GM19240 (cell line): Measurements from ENCODE around the gene PKP1.

Experiments
- DNase-seq: peaks from one replicate; pipeline ENCODE4 v3.0.0; 2011; ENCODE audit warnings: low spot score; ENCODE audit not compliant: insufficient read length

PKP1 gene

DNA sequence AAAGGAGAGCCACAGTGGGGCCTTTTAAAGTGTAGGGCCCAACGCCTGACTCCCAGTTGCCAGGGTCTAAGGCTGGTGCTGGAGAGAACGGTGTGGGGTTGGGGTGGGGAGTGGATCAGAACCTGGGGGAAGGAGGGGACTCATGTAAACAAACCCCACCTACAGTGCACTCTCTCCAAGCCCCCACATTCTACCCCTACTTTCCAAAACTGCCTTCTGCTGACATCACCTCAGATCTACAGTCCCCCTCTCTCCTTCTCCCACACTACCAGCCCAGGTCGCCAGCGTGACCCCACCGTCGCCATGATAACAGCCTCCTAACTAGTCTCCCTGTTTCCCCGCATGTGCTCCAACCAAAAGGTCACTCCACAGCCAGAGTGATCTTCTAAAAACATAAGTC lies 67.6 kb downstream of the PKP1 start:
- DNase-seq = no peak

DNA sequence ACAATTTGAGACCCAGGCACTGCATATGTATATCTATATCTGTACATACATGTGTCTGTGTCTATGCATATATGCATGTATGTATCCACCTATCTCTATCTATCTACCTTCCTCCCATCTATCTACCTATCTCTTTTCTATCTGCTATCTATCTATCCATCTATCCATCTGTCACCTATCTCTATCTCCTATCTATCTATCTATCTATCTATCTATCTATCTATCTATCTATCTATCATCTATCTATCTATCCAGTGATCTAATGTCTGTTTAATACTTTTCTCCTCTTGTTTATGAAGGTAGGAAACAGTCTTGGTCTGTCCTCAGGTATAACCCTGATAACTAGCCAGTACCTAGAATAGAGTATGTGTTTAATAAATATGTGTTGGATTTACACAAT lies 68.3 kb downstream of the PKP1 start:
- no peak for DNase-seq

- no peak for DNase-seq
Measured at GRCh38 chr1:201353186-201353940, 70.1 kb downstream of the PKP1 start.

DNA sequence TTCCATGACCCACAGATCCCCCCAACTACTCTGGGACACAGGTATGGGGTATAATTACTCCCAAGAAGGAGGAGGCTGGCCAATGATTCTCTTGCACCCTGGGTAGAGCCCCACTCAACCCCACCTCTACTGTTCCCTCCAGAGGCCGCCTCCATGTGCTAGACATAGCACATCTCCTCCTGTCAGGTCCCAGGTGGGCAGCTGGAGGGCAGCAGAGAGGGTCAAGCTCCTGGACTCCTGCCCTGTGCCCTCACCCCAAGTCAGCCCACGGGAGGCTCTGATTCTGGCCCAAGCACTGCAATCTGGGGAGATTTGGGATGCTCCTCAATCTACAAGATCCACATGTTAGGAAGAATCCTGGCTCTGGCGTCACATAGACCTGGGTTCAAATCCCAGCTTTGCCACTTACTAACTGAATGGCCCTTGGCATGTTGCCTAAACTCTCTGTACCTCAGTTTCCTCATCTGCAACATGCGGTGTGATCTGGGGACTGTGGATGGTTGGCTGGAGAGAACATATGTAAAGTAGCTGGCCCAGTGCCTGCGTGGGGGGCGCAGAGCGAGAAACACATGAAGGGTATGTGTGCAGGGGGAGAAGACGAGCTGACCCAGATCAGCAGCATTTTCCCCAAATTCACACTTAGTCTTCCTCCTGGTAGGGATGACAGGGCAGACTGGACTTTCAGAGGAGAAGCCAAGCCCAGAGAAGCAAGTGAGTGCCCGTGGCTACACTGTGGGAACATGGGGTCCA lies 71.0 kb downstream of the PKP1 start:
- DNase-seq = no peak

- no peak for DNase-seq
Measured at GRCh38 chr1:201354901-201355295, 71.6 kb downstream of the PKP1 start.

DNA sequence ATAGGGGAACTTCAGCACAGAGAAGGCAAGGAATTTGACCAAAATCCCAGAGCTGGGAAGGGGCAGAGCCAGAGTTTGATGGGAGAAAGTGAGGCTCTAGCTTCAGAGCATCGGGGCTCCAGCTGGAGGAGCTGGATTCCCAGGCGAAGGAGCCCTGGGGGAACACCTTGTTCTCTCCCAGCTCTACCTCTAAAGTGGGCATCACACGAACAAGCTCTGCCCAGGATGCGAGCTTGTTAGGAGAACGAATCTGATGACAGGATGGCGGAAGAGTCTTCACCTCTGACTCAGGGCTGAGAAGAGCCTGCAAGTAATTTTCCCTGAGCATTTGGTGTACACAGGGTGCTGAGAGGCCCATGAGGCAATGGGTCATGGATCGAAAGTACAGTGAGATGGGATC lies 72.2 kb downstream of the PKP1 start:
- no peak for DNase-seq

- DNase-seq = no peak
Measured at GRCh38 chr1:201356236-201356635, 72.9 kb downstream of the PKP1 start.

DNA sequence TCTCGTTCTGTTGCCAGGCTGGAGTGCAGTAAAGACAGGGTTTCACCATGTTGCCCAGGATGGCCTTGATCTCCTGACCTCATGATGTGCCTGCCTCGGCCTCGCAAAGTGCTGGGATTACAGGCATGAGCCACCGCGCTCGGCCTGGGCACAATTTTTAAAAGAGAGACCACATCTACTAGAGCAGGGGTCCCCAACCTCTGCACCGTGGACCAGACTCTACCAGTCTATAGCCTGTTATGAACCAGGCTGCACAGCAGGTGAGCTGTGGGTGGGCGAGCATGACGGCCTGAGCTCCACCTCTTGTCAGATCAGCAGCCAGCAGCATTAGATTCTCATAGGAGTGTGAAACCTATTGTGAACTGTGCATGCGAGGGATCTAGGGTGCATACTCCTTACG lies 73.4 kb downstream of the PKP1 start:
- DNase-seq = no peak

DNA sequence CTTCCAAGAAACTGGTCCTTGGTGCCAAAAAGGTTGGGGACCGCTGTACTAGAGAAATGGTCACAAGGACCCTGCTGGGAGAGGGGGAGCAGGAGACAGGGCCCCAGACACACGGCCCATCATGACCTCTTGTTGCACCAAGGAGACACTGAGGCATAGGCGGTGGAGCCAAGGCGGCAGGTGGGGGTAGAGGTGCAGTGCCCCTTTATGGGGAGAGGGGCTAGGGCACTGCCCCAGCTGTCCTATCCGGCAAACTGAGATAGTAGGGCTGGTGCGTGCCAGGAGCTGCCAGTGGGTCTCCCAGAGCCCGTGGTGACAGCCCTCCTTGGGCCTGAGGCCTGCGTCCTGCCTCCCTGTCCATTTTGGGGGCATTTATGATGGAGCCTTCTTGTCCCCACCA lies 73.9 kb downstream of the PKP1 start:
- DNase-seq = no peak

GRCh38 chr1:201357636-201358348 lies 74.5 kb downstream of the PKP1 start:
- DNase-seq = no peak

DNA sequence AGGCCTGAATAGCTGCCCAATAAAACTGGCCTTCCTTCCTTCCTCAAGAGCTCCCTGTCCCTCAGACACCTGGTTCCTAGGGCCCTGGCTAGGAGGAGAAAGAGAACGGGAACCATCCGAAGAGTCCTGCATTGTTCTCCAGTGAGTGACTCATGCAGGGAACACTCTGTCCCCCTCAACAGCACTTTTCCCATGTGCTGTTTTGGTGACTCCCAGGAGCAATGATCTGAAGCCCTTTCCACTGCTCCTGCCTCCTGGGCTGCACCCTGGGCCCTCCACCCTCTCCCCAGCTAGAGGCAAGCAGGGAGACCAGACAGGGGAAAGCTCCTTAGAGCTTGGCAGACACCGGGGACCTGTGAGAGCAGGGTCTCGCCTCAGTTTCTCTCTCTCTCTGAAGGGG lies 75.3 kb downstream of the PKP1 start:
- no peak for DNase-seq

GRCh38 chr1:201359031-201359872 lies 75.9 kb downstream of the PKP1 start:
- DNase-seq = no peak

- no peak for DNase-seq
Measured at GRCh38 chr1:201359873-201360210, 76.5 kb downstream of the PKP1 start.

DNA sequence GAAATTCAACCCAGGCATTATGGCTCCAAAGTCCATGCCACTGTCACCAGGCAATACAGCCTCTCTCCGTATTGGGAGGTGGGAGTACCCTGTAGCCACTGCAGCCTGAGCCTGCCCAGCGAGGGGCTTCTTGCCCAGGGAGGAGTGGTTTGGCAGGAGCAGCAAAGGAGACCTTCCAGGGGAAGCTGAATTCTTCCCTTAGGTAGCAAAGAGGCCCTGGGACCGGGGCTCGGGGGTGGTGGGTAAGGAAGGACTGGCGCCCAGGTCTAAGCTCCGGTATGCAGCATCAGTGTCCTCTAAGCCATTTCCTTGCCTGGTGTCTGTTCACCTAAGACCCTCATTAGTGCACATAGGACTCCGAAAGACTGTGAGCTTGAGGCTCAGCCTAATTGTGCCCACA lies 77.2 kb downstream of the PKP1 start:
- DNase-seq = no peak

DNA sequence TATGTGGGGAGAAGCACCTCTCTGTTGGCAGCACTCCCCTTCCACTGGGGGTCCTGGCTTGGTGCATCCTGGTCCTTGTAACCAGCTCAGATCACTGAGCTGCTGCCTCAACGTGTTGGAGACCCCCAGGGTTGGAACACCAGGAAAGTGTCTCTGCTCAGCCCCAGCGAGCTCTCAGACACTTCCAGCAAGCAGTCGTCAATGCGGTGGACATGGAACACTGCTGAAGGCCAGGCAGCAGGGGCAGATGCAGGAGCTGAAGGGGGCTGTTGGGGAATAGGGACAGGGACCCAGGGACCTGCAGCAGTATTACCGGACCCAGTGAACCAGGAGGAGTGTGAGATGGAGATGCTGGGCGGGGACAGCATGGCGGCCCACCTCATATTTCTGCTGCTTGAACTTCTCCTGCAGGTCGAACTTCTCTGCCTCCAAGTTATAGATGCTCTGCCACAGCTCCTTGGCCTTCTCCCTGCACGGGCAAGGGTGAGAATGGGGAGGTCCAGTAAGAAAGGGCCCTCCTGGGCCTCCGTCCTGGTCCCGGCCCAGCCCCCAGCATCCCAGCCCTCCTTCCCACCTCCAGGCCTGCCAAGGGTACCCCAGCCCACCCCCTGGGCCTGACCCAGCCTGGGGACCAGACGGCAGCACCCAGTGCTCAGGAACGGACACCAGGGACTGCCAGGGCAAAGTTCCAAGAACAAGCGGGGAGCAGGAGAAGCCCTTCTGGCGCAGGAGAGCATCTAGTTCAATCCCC lies 77.8 kb downstream of the PKP1 start:
- no peak for DNase-seq

- peak; percentile 77 for DNase-seq
Measured at GRCh38 chr1:201361652-201362504, 78.6 kb downstream of the PKP1 start.

DNA sequence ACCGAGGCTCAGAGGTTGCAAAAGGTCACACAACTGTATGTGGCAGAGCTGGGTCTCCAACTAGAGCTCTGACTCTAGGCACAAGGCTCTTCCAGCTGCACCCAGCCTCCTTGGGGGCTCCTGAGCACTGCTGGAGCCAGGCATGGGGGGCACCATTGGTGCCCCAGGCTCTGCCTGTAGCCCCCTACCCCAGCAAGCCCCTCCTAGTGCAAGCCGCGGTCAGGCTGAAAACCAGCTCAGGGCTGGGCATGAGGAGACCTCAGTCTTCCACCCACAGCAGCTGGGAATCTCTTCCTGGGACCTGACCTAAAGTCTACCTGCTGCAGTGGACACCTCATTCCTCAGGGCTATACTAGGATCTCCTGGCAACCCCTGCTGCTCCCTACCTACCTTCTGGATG lies 79.6 kb downstream of the PKP1 start:
- no peak for DNase-seq

DNA sequence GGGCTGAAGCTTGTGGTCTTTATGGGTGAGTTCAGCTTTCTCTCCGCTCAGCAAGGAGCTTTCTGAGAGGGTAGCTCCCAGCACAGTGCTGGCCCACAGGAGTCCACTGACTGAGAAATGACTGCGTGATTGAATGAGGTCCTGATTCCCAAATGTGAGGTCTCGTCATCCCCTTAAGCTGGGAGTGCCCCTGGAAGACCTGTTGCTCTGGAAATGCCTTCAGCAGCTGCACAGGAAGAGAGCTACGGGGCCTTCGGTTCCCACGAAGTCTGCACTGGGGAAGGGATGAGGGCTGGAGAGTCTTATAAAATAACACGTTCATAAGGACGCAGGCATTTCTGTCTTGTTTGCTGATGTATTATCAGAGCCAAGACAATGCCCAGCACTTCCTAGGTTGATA lies 80.2 kb downstream of the PKP1 start:
- DNase-seq = no peak

DNA sequence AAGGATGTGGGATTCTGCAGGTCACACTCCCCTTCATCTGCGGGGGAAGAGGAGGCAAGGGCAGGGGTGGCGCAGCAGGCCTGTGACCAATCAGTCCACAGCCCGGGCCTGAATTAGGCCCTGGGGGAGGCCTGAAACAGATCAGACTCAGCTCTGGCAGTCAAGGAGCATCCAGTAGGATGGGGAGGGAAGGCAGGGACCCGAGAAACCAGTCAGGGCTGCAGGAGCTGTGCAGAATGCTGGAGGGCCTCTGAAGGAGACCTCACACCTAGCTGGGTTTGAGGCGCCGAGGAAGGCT lies 81.5 kb downstream of the PKP1 start:
- no peak for DNase-seq

DNA sequence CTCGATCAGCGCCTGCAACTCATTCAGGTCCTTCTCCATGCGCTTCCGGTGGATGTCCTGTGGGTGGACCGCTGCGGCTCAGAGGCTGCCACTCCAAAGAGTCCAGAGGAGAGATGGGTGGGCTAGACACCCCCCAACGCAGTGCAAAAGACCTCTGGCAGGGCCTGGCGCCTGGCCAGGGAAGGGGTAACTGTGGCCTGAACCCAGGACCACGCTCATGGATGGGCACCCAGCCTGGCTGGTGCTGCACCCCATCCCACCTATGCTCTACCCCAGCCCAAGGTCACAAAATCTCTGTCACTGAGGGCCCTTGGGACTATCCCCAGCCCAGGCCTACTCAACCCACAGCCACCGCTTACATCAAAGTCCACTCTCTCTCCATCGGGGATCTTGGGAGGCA lies 81.9 kb downstream of the PKP1 start:
- DNase-seq = no peak
